ENCODE data around the gene SUN5.
"Not testable (repeated sequence)": the region's sequence is repeated elsewhere in the genome, so short reads cannot be mapped to it uniquely, and the experiment has no call there.

The SUN5 gene

GRCh38 chr20:32976746-32977145 lies 27.5 kb downstream of the SUN5 start:
- DNase-seq, result no peak

GRCh38 chr20:32975698-32976674 lies 28.2 kb downstream of the SUN5 start:
- no peak for DNase-seq

GRCh38 chr20:32975121-32975520 lies 29.1 kb downstream of the SUN5 start:
- DNase-seq, result not testable (repeated sequence)

GRCh38 chr20:32974204-32975064 lies 29.8 kb downstream of the SUN5 start:
- not testable (repeated sequence) for DNase-seq

GRCh38 chr20:32973077-32973717 lies 31.0 kb downstream of the SUN5 start:
- DNase-seq, result no peak

GRCh38 chr20:32972181-32973076 lies 31.8 kb downstream of the SUN5 start:
- DNase-seq, result no peak

GRCh38 chr20:32971703-32972161 lies 32.5 kb downstream of the SUN5 start:
- no peak for DNase-seq

- DNase-seq, result no peak
Observed at GRCh38 chr20:32970973-32971300, 33.3 kb downstream of the SUN5 start.

GRCh38 chr20:32970115-32970972 lies 33.9 kb downstream of the SUN5 start:
- no peak for DNase-seq

- no peak for DNase-seq
Observed at GRCh38 chr20:32969356-32970114, 34.7 kb downstream of the SUN5 start.

- DNase-seq, result no peak
Observed at GRCh38 chr20:32968478-32969241, 35.6 kb downstream of the SUN5 start.

GRCh38 chr20:32967961-32968457 lies 36.2 kb downstream of the SUN5 start:
- DNase-seq, result no peak

- DNase-seq, result no peak
Observed at GRCh38 chr20:32966881-32967781, 37.1 kb downstream of the SUN5 start.

GRCh38 chr20:32966382-32966781 lies 37.9 kb downstream of the SUN5 start:
- DNase-seq, result no peak

GRCh38 chr20:32965581-32966373 lies 38.5 kb downstream of the SUN5 start:
- no peak for DNase-seq

- no peak for DNase-seq
Observed at GRCh38 chr20:32965115-32965514, 39.1 kb downstream of the SUN5 start.

GRCh38 chr20:32964575-32964974 lies 39.7 kb downstream of the SUN5 start:
- DNase-seq, result no peak

All from fibroblast of skin of back (primary cell).